HEK293T (cell line): Measurements from ENCODE around the gene LASP1.

Source experiments
- CTCF ChIA-PET: fragments of 350-600 bp; formaldehyde crosslinking; extraction: SDS; loops from one replicate; lab custom pipeline; 2021; ENCODE audit warnings: antibody characterized with exemption, inconsistent platforms; lab: Yijun Ruan, JAX
- POLR2A ChIA-PET: fragments of 350-600 bp; formaldehyde crosslinking; extraction: SDS; loops from one replicate; lab custom pipeline; 2020; ENCODE audit warnings: antibody characterized with exemption, inconsistent platforms; lab: Yijun Ruan, JAX
- DNase-seq: peaks from one replicate; pipeline ENCODE4 v3.0.0; 2012; ENCODE audit warnings: mixed read lengths; ENCODE audit errors: extremely low spot score
- ARNT ChIP-seq: fragments of 450-650 bp; IDR thresholded peaks from 2 replicates; pipeline ENCODE4 v1.6.1; 2017; ENCODE audit warnings: mild to moderate bottlenecking
- BHLHE40 ChIP-seq: fragments of 450-650 bp; IDR thresholded peaks from 2 replicates; pipeline ENCODE4 v1.6.1; 2016; ENCODE audit warnings: mild to moderate bottlenecking, moderate library complexity, borderline replicate concordance
- CTBP1 ChIP-seq: fragments of 450-650 bp; IDR thresholded peaks from 2 replicates; pipeline ENCODE4 v1.6.1; 2016; ENCODE audit warnings: borderline replicate concordance
- ELF4 ChIP-seq: fragments of 450-650 bp; IDR thresholded peaks from 2 replicates; pipeline ENCODE4 v1.6.1; 2017; ENCODE audit warnings: antibody characterized with exemption
- FOXA1 ChIP-seq: fragments of 450-650 bp; IDR thresholded peaks from 2 replicates; pipeline ENCODE4 v1.6.1; 2016; ENCODE audit warnings: mild to moderate bottlenecking
- FOXK2 ChIP-seq: fragments of 450-650 bp; IDR thresholded peaks from 2 replicates; pipeline ENCODE4 v1.6.1; 2016; ENCODE audit warnings: mild to moderate bottlenecking
- FOXM1 ChIP-seq: fragments of 450-650 bp; IDR thresholded peaks from 2 replicates; pipeline ENCODE4 v1.6.1; 2017; ENCODE audit warnings: mild to moderate bottlenecking, borderline replicate concordance
- HDGF ChIP-seq: fragments of 450-650 bp; IDR thresholded peaks from 2 replicates; pipeline ENCODE4 v1.6.1; 2017; ENCODE audit warnings: antibody characterized with exemption, borderline replicate concordance
- L3MBTL2 ChIP-seq: fragments of 450-650 bp; conservative IDR thresholded peaks from 2 replicates; pipeline ENCODE4 v1.6.1; 2016; ENCODE audit warnings: mild to moderate bottlenecking
- LEF1 ChIP-seq: fragments of 450-650 bp; IDR thresholded peaks from 2 replicates; pipeline ENCODE4 v1.6.1; 2017; ENCODE audit warnings: mild to moderate bottlenecking, borderline replicate concordance
- NFRKB ChIP-seq: fragments of 450-650 bp; IDR thresholded peaks from 2 replicates; pipeline ENCODE4 v1.6.1; 2016; ENCODE audit warnings: mild to moderate bottlenecking, moderate library complexity
- PKNOX1 ChIP-seq: fragments of 450-650 bp; IDR thresholded peaks from 2 replicates; pipeline ENCODE4 v1.6.1; 2016
- SP1 ChIP-seq: fragments of 450-650 bp; IDR thresholded peaks from 2 replicates; pipeline ENCODE4 v1.6.1; 2017
- SUZ12 ChIP-seq: fragments of 450-650 bp; IDR thresholded peaks from 2 replicates; pipeline ENCODE4 v1.6.1; 2016; ENCODE audit warnings: mild to moderate bottlenecking
- TARDBP ChIP-seq: fragments of 450-650 bp; IDR thresholded peaks from 2 replicates; pipeline ENCODE4 v1.6.1; 2016
- ZNF384 ChIP-seq: fragments of 450-650 bp; IDR thresholded peaks from 2 replicates; pipeline ENCODE4 v1.6.1; 2016

Gene LASP1

GRCh38 chr17:38886643-38887010, 16.8 kb downstream of the LASP1 start:
- POLR2A ChIA-PET: interaction anchor here (1.2 to 4.3 kb wide), 2 partner anchors 16 to 33 kb away, joined by 4 to 24 read pairs; partner anchors contain the start of genes LASP1 and RPL23
- CTCF ChIA-PET: no interaction called here
- TF ChIP-seq BHLHE40: no peak
- no peak for TF ChIP-seq L3MBTL2
- TF ChIP-seq ZNF384: no peak
- no peak for TF ChIP-seq HDGF
- TF ChIP-seq ARNT: no peak
- no peak for DNase-seq

- no peak for DNase-seq
- ChIA-PET CTCF (no interaction called here), POLR2A (no interaction called here)
- TF ChIP-seq ELF4 (no peak), BHLHE40 (no peak), FOXK2 (no peak), LEF1 (no peak), FOXA1 (no peak)
These were observed 19.0 kb downstream of the LASP1 start for GRCh38 chr17:38888842-38889241.

GRCh38 chr17:38889745-38890409, 20.0 kb downstream of the LASP1 start:
- ChIA-PET POLR2A (no interaction called here), CTCF (no interaction called here)
- DNase-seq: no peak
- TF ChIP-seq ARNT (no peak), FOXA1 (no peak), TARDBP (no peak), NFRKB (no peak), FOXM1 (no peak), HDGF (no peak), ZNF384 (no peak), CTBP1 (no peak), L3MBTL2 (no peak), PKNOX1 (no peak), SUZ12 (no peak), ELF4 (no peak), SP1 (no peak), LEF1 (no peak), BHLHE40 (no peak), FOXK2 (no peak)

- DNase-seq: no peak
- TF ChIP-seq L3MBTL2 (no peak), TARDBP (no peak), FOXK2 (no peak), FOXA1 (no peak)
- ChIA-PET CTCF (no interaction called here), POLR2A (no interaction called here)
These were observed 20.5 kb downstream of the LASP1 start for GRCh38 chr17:38890410-38890746.

- ChIA-PET CTCF (no interaction called here), POLR2A (interaction anchor here (0.9 kb wide), 1 partner anchor 20 kb away, joined by 3 read pairs; no protein-coding TSS in a partner anchor)
- TF ChIP-seq FOXM1 (no peak), CTBP1 (no peak), BHLHE40 (no peak), L3MBTL2 (no peak), FOXA1 (no peak), ELF4 (no peak), SUZ12 (no peak), PKNOX1 (no peak), FOXK2 (no peak), LEF1 (no peak), ARNT (no peak), SP1 (no peak), TARDBP (no peak), NFRKB (no peak), ZNF384 (no peak), HDGF (no peak)
- DNase-seq: no peak
These were observed 21.6 kb downstream of the LASP1 start for GRCh38 chr17:38891441-38891840.

GRCh38 chr17:38892083-38892482, 22.2 kb downstream of the LASP1 start:
- no peak for TF ChIP-seq L3MBTL2
- CTCF ChIA-PET: no interaction called here
- DNase-seq: no peak
- POLR2A ChIA-PET: interaction anchor here (0.9 kb wide), 1 partner anchor 21 kb away, joined by 3 read pairs; no protein-coding TSS in a partner anchor

- no peak for DNase-seq
- TF ChIP-seq CTBP1 (no peak), FOXA1 (no peak), ZNF384 (no peak), SUZ12 (no peak)
- ChIA-PET CTCF (no interaction called here), POLR2A (no interaction called here)
These were observed 22.8 kb downstream of the LASP1 start for GRCh38 chr17:38892620-38893019.

GRCh38 chr17:38893113-38893512, 23.3 kb downstream of the LASP1 start:
- no peak for DNase-seq
- POLR2A ChIA-PET: interaction anchor here (1.2 kb wide), 1 partner anchor 23 kb away, joined by 5 read pairs; the partner anchor contains the start of gene LASP1
- no peak for TF ChIP-seq FOXM1
- TF ChIP-seq TARDBP: no peak
- TF ChIP-seq ELF4: no peak
- no peak for TF ChIP-seq SP1
- no peak for TF ChIP-seq SUZ12
- TF ChIP-seq FOXK2: no peak
- TF ChIP-seq ZNF384: no peak
- TF ChIP-seq L3MBTL2: no peak
- no peak for TF ChIP-seq HDGF
- TF ChIP-seq PKNOX1: no peak
- TF ChIP-seq CTBP1: no peak
- TF ChIP-seq NFRKB: no peak
- TF ChIP-seq BHLHE40: no peak
- no peak for TF ChIP-seq LEF1
- no peak for TF ChIP-seq FOXA1
- no peak for TF ChIP-seq ARNT
- CTCF ChIA-PET: interaction anchor here (0.7 kb wide), 1 partner anchor 77 kb away, joined by 3 read pairs; no protein-coding TSS in a partner anchor
